PC-9 (cell line): ENCODE data around the gene SEC24D. TPM values are rescaled to one million over a fixed set of nuclear protein-coding genes. Genes with fewer than 3 reads are reported as not detected.

Experiments
- BruUV-seq: library from RNA; stranded (reverse); fragments of 400-500 nt; replicated peaks from 2 replicates; lab custom pipeline; 2021; lab: Mats Ljungman, UMichigan
- CTCF ChIA-PET: fragments of 300-600 bp; sonication (Branson Sonifier 250); formaldehyde crosslinking; loops from one replicate; lab custom pipeline; 2022; ENCODE audit warnings: antibody characterized with exemption; lab: Charles Lee
- POLR2A ChIA-PET: fragments of 300-600 bp; sonication (Branson Sonifier 250); formaldehyde crosslinking; loops from one replicate; lab custom pipeline; 2022; ENCODE audit warnings: antibody characterized with exemption; ENCODE audit not compliant: unreplicated experiment; lab: Charles Lee
- DNase-seq, 2 experiments: peaks; one replicate each; pipeline versions ENCODE4 v3.0.0 to v3.0.0-alpha.2; 2015 to 2022; ENCODE audit warnings: mixed read lengths in 1 of 2
- H2AFZ ChIP-seq: fragments of 200-600 bp; sonication (generic); 2 replicates; pipeline ENCODE4 v1.8.1; 2017; ENCODE audit warnings: antibody characterized with exemption
- H3F3A ChIP-seq: fragments of 200-600 bp; sonication (generic); 2 replicates; pipeline ENCODE4 v1.8.1; 2017; ENCODE audit warnings: antibody characterized with exemption, mild to moderate bottlenecking, low read depth; ENCODE audit not compliant: insufficient read depth
- H3K27ac ChIP-seq: fragments of 200-600 bp; sonication (generic); 2 replicates; pipeline ENCODE4 v1.6.1; 2016; ENCODE audit warnings: mixed run types
- H3K27me3 ChIP-seq: fragments of 200-600 bp; sonication (generic); 2 replicates; pipeline ENCODE4 v1.6.1; 2016; ENCODE audit warnings: low read depth, mixed run types; ENCODE audit not compliant: insufficient read depth
- H3K36me3 ChIP-seq: fragments of 200-600 bp; sonication (generic); 2 replicates; pipeline ENCODE4 v1.6.1; 2016; ENCODE audit warnings: low read depth, mixed run types
- H3K4me1 ChIP-seq: fragments of 200-600 bp; sonication (generic); replicated peaks from 2 replicates; pipeline ENCODE4 v1.6.1; 2016; ENCODE audit warnings: mixed run types; ENCODE audit not compliant: insufficient read depth
- H3K4me2 ChIP-seq: fragments of 200-600 bp; sonication (generic); 2 replicates; pipeline ENCODE4 v1.6.1; 2017; ENCODE audit warnings: mixed run types
- H3K4me3 ChIP-seq: fragments of 200-600 bp; sonication (generic); 2 replicates; pipeline ENCODE4 v1.6.1; 2016; ENCODE audit warnings: mixed run types
- H3K79me2 ChIP-seq: fragments of 200-600 bp; sonication (generic); 2 replicates; pipeline ENCODE4 v1.6.1; 2017; ENCODE audit warnings: low read depth, mixed run types
- H3K9me2 ChIP-seq: fragments of 200-600 bp; sonication (generic); 2 replicates; pipeline ENCODE4 v1.8.1; 2017; ENCODE audit warnings: mild to moderate bottlenecking; ENCODE audit not compliant: insufficient read depth
- H3K9me3 ChIP-seq: fragments of 200-600 bp; sonication (generic); 2 replicates; pipeline ENCODE4 v1.8.1; 2016; ENCODE audit warnings: low read depth; ENCODE audit not compliant: insufficient read depth
- H4K20me1 ChIP-seq: fragments of 200-600 bp; sonication (generic); 2 replicates; pipeline ENCODE4 v1.8.1; 2017; ENCODE audit not compliant: insufficient read depth
- CTCF ChIP-seq: fragments of 200-600 bp; sonication (generic); conservative IDR thresholded peaks from 2 replicates; pipeline ENCODE4 v1.6.1; 2017; ENCODE audit warnings: mixed run types, antibody characterized with exemption, mild to moderate bottlenecking, moderate library complexity
- EZH2 ChIP-seq: fragments of 200-600 bp; sonication (generic); IDR thresholded peaks from 2 replicates; pipeline ENCODE4 v1.8.0; 2017; ENCODE audit warnings: antibody characterized with exemption, low read depth
- intact Hi-C: fragments of 100-400 bp; cut with micrococcal nuclease; formaldehyde crosslinking; loops from one replicate; pipeline ENCODE4 v1.10.0; 2022; ENCODE audit not compliant: unreplicated experiment
- total RNA-seq: library from RNA; stranded (reverse); gene quantifications from 2 replicates; pipeline ENCODE4 v1.2.3, GENCODE V29; 2021

Gene SEC24D
- total RNA-seq, 1 experiment from 2014 or later: 17.3 TPM

GRCh38 chr4:118730683-118731082, 105.2 kb downstream of the SEC24D start:
- CTCF ChIA-PET: no interaction called here
- no peaks in the 10 kb centered on the region for H3K36me3 ChIP-seq
- BruUV-seq: no TSS peak
- H3K9me2 ChIP-seq: no peaks in the 10 kb centered on the region
- no peaks in the 10 kb centered on the region for H3K4me1 ChIP-seq
- H3K79me2 ChIP-seq: no peaks in the 10 kb centered on the region
- TF ChIP-seq EZH2 (no peak), CTCF (no peak)
- POLR2A ChIA-PET: no interaction called here
- H2AFZ ChIP-seq: no peak overlapping the region
- H3K27me3 ChIP-seq: no peaks in the 10 kb centered on the region
- DNase-seq: no peak
- intact Hi-C loops: no loop called here
- H3K27ac ChIP-seq: no peak overlapping the region
- H3K9me3 ChIP-seq: no peaks in the 10 kb centered on the region
- no peaks in the 10 kb centered on the region for H4K20me1 ChIP-seq
- no peak overlapping the region for H3K4me2 ChIP-seq
- H3F3A ChIP-seq: no peaks in the 10 kb centered on the region
- no peak overlapping the region for H3K4me3 ChIP-seq

- no peak overlapping the region for H3K27ac ChIP-seq
- no peak overlapping the region for H3K4me3 ChIP-seq
- H4K20me1 ChIP-seq: no peaks in the 10 kb centered on the region
- BruUV-seq: no TSS peak
- no peaks in the 10 kb centered on the region for H3K4me1 ChIP-seq
- ChIA-PET CTCF (no interaction called here), POLR2A (no interaction called here)
- no peaks in the 10 kb centered on the region for H3K9me3 ChIP-seq
- no peaks in the 10 kb centered on the region for H3K27me3 ChIP-seq
- no peak overlapping the region for H2AFZ ChIP-seq
- H3F3A ChIP-seq: no peaks in the 10 kb centered on the region
- no peaks in the 10 kb centered on the region for H3K9me2 ChIP-seq
- DNase-seq: no peak
- TF ChIP-seq CTCF (no peak), EZH2 (no peak)
- H3K79me2 ChIP-seq: no peaks in the 10 kb centered on the region
- intact Hi-C loops: no loop called here
- H3K36me3 ChIP-seq: no peaks in the 10 kb centered on the region
- H3K4me2 ChIP-seq: no peak overlapping the region
These were observed 106.3 kb downstream of the SEC24D start for GRCh38 chr4:118729287-118730286.

GRCh38 chr4:118727360-118727759, 108.6 kb downstream of the SEC24D start:
- CTCF ChIA-PET: no interaction called here

More at GRCh38 chr4:118727360-118727759, 108.6 kb downstream of the SEC24D start:
- Histone ChIP-seq H3K4me2 (no peak overlapping the region), H3K9me2 (no peaks in the 10 kb centered on the region), H4K20me1 (no peaks in the 10 kb centered on the region), H3F3A (no peaks in the 10 kb centered on the region), H3K27me3 (no peaks in the 10 kb centered on the region), H2AFZ (no peak overlapping the region), H3K9me3 (no peaks in the 10 kb centered on the region), H3K36me3 (no peaks in the 10 kb centered on the region), H3K4me3 (no peak overlapping the region), H3K4me1 (no peaks in the 10 kb centered on the region), H3K27ac (no peak overlapping the region), H3K79me2 (no peaks in the 10 kb centered on the region)
- intact Hi-C loops: no loop called here
- BruUV-seq: no TSS peak
- DNase-seq: no peak
- POLR2A ChIA-PET: interaction anchor here (0.5 kb wide), 1 partner anchor 27 kb away, joined by 3 read pairs; no protein-coding TSS in a partner anchor
- no peak for TF ChIP-seq EZH2
- TF ChIP-seq CTCF: no peak
